HG02623 (cell line): Measurements from ENCODE around the gene ESX1.
"Not testable (repeated sequence)": the region's sequence is repeated elsewhere in the genome, so short reads cannot be mapped to it uniquely, and the experiment has no call there.

Experiments used
- ATAC-seq: cut with Tn5 transposase; IDR thresholded peaks from one replicate; pipeline ENCODE4 v1.9.1; 2021; ENCODE audit warnings: moderate library complexity; ENCODE audit not compliant: unreplicated experiment

The ESX1 gene

DNA sequence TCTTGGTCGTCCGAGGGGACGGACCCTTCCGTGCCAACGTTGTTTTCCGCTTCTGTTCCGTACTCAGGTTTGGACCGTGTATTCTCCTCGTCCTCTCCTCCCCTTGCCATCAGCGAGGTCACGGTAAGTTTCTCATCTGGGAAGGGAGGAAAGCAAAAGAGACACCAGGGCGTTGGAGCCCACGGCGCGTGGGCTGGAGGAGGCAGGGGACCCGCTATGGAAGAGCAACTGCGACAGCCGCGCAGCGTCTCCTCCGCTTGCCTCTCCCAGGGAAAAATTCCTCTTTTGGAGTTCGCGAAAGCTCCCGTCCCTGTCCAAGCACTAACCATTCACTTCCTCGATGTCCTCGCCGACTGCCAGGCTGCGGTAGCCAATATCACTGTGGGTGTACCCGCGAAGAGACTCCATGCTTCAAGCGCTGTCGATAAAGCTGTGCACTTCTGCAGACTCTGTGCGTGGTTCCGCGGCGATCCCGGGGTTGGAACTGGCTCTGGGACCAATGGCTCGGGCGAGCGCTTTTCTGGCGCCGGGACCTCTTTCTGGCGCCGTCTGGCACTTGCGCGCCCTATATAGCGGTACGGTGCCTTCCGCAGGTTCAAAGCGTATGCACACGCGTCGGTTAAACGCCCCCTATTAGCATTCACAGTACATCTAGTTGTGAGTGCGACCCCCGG lies at the start of gene ESX1:
TSS of gene ESX1 (minus strand) at position 492 of the 674 bp plus-strand sequence. CDS start at position 408, 84 bp downstream.
- no peak for ATAC-seq

DNA sequence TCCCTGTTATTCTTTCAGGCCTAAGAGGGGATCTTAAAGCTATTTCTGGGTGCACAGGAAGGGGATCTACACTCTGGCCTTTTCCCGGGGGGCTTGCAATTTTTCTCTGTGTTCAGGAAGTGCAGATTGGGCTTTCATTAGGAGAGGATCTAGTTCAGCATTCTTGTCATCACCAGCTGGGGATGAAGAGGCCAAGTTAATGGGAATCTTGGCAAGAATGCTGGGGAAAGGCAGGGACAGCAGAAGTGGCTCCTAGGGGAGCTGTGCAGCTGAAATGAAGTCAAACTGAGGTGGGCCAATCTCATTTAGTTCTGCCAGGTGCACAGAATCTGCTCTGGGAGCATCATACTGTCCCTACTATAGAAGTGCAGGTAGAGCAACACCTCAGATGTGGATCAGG lies 40.9 kb upstream of the ESX1 start:
- no peak for ATAC-seq

DNA sequence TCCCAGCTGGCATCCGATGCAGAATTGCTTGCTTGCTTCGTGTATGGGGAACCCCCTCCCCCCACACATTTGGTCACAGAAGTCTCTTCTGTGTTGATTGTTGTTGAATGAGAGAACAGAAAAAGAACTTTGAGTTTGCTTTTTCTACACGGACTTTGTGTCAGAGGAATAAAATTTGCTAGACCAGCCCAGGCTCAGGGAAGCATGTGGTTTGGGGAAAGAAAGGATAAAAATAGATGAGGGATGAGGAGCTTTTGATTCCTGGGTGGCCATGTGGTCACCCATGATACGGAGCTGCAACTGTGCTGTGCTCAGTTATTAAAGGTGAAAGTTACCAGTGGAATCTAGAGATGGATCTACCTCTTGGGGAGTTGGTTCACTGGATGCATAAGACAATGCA lies 34.2 kb upstream of the ESX1 start:
- ATAC-seq: no peak

DNA sequence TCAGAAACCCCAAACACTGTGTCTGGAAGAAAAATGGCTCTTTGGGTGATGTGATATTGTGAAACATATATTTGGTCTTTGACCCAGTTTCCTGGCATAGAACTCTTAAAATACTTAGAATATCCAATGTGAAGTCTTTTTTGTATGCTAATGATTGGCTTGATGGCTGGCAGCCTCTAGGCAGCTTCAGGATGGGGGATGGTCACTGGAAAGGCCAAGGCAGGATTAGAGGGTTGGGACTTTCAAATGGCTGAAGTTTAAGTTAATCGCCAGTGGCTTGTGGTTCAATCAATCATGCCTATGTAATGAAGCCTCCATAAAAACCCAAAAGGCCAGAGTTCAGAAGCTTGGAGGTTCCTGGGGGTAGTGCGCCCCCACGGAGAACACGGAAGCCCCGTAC lies 33.5 kb upstream of the ESX1 start:
- no peak for ATAC-seq

GRCh38 chrX:104285201-104285600 lies 30.5 kb upstream of the ESX1 start:
- no peak for ATAC-seq

DNA sequence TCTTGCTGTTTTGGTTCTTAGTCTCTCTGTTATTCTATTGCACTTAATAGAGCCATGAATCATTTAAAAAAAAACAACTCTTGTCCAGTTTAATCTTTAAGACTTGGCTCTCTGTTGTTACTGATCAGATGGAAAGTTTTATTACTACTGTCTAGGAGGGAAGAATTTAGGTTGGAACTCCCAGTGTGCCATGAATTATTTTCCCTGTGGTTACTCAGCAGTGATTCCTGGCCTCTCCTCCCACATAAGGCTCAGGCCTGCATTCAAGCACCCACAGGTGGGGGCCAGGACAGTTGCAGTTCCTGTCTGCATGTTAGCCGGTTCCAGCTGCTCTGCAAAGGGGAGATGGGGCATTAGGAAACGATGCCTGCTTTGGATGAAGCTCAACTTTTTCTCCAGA lies 29.8 kb upstream of the ESX1 start:
- no peak for ATAC-seq

- no peak for ATAC-seq
These were observed 27.5 kb upstream of the ESX1 start for GRCh38 chrX:104282166-104282725.

DNA sequence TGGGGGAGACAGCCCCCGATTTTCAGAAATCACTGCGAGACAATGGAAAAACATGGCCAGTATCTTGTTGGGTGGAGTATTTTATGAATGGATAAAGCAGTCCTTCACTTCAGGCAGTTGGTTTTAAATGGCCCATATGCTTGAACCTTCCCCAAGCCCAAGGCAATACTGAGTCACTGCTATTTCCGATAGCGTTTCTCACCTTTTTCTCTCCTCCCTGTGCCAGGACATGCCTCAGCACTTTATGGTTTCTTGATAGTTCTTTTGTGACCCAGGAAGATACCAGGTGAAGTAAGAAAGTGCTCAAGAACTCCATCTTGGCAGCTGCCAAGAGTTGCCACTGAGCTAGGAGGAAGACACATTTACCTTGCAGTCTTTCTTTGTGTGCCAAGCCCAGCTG lies 26.8 kb upstream of the ESX1 start:
- no peak for ATAC-seq

GRCh38 chrX:104280609-104281008 lies 25.9 kb upstream of the ESX1 start:
- ATAC-seq: no peak

DNA sequence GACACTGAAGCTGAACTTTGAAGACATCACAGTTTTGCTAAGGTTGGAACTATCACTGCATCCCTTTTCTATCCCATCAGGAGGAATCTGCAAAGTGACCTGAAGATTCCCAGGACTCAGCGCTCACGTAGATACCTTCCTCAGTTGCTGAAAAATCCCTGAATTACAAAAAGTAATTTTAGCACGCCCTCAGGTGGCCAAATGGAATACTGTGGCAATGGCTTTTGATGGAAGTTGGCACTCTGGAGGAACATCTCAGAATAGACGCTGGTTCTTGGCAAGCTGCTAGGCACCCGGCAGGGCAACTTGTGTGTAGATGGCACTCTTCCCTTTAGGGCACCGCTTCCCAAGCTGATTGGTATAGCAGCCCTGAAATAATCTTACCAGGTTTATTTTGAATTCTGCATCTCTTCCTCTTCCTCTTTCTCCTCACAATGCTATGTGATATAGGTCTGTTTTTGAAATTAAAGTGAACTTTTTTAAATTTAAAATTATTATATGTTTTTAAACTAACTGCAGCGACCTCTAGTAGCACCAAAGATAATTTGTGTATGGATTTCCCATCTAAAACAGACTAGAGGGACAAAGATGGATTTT lies 16.3 kb upstream of the ESX1 start:
- no peak for ATAC-seq

DNA sequence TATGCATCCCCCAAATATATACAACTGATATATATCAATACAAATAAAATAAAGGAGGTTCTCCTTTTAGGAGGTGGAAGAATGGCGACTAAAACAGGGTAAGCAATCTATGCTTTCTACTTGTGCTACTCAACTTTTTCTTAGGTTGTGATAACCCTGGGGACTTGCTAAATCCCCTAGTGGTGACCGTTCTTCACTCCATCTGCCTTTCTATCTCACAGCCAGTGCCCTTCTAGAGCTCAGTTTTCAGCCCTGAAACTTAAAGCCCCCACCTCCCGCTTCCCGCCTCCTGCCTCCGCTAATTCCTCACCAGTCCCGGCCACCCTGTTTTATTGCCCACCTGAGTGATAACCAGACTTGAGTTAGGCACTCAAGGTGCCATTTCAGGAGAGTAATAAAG lies 15.5 kb upstream of the ESX1 start:
- ATAC-seq: no peak

- ATAC-seq: no peak
These were observed 732 bp upstream of the ESX1 start for GRCh38 chrX:104255465-104255864.

DNA sequence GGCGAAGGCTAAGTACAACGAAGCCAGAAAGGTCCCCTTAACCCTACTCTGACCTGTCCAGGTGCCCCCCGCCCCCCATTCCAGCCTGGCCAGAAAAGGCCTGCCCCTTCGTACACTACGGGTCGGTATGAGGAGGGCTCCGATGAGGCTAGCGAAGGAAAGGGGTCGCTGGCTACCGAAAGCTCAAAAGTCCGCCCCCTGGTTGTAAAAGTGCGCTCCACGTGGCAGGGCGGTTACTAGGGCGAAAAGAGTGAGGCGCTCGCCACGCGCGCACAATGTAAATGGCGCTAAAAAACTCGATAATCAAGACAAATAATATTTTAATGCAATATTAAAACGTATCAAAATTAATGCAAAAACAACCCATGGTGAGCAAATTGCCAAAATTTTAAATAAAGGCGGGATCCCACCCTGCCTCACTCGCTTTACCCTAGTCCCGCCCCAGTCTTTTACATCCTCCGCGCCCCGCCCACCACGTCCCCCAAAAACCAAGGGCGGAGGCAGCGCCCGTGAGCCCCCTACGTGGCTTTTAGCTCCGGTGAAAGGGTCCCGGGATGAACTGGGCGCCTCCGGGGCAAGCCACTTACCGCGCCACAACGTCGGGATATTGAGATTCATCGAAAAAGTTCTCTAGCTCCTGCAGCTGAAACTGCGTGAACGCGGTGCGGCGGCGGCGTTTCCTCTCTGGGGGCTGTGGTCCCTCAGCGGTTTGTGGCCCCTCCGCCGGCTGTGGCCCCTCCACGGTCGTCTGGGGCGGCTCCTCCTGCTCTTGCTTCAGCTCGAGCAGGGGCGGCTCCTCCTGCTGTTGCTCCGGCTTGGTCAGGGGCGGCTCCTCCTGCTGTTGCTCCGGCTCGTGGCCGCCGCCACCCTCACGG lies 929 bp downstream of the ESX1 start:
- no peak for ATAC-seq

DNA sequence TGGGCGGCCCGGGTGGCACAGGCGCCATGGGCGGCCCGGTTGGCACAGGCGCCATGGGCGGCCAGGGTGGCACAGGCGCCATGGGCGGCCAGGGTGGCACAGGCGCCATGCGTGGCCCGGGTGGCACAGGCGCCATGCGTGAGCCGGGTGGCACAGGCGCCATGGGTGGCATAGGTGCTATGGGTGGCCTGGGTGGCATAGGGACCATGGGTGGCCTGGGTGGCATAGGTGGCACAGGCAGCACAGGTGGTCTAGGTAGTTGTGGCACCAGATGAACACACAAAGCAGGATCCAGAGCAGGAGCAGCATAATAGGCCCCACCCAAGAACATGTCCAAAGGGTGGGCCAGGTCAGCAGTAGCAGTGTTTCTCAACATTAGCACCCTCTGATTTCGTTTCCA lies 4.3 kb downstream of the ESX1 start:
- ATAC-seq: no peak

DNA sequence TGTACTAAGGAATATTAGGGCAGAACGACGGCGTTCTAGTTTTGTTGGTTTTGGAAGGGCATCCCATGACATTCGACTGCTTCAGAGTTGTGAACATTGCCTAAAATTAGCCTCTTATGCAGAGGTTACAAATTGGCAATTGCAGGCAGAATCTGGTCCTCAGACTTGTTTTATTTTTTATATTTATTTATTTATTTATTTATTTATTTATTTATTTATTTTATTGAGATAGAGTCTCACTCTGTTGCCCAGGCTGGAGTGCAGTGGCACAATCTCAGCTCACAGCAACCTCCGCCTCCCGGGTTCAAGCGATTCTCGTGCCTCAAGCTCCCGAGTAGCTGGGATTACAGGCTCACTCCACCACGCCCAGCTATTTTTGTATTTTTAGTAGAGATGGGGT lies 24.7 kb downstream of the ESX1 start:
- not testable (repeated sequence) for ATAC-seq

DNA sequence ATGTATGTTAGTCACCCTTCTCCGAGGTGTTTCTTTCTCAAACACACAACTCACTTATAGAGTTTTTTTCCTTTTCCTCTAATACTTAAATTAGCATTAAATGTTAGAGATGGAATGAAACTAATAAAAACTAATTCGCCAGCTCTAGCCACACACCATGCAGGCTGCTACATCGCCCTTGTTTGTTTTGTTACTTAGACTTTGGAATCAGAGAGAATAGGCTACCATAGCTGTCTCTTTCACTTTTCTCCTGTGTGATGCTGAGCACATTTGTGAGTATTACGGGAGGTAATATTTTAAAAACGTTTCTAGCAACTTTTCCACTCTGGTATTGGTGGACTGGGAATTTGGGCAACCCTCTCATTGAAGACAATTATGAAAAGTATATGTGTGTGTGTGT lies 43.5 kb downstream of the ESX1 start:
- ATAC-seq: no peak

- ATAC-seq: no peak
These were observed 49.2 kb downstream of the ESX1 start for GRCh38 chrX:104205548-104205947.
